Tibial artery (tissue), 4 donors: ENCODE data around the gene NCMAP.

ENCODE experiments used
- DNase-seq, 2 donors: peaks; one replicate each; pipeline ENCODE4 v3.0.0-alpha.2; 2019
- H3K27ac ChIP-seq, 2 donors: fragments of 200-600 bp; sonication (generic) in 1 of 2; 1 replicate in 1 of 2; 2 replicates in 1 of 2; pipeline ENCODE4 v1.5.1; 2018 to 2019; ENCODE audit warnings: mild to moderate bottlenecking in 1 of 2
- H3K27me3 ChIP-seq, 2 donors: fragments of 200-600 bp; sonication (generic) in 1 of 2; one replicate each; pipeline versions ENCODE4 v1.5.1 to v1.6.0; 2016 to 2019
- H3K36me3 ChIP-seq, 3 donors: fragments of 200-600 bp; sonication (generic) in 2 of 3; one replicate each; pipeline ENCODE4 v1.5.1; 2016 to 2019; ENCODE audit warnings: mild to moderate bottlenecking in 2 of 3
- H3K4me1 ChIP-seq, 4 donors: fragments of 200-600 bp; sonication (generic) in 2 of 4; 1 replicate in 3 of 4; 2 replicates in 1 of 4; pipeline ENCODE4 v1.5.1; 2016 to 2019
- H3K4me3 ChIP-seq, 2 donors: fragments of 200-600 bp; sonication (generic) in 1 of 2; 1 replicate in 1 of 2; 2 replicates in 1 of 2; pipeline ENCODE4 v1.5.1; 2018 to 2019; ENCODE audit warnings: mild to moderate bottlenecking in 2 of 2
- H3K9me3 ChIP-seq, 3 donors: fragments of 200-600 bp; sonication (generic) in 1 of 3; one replicate each; pipeline ENCODE4 v1.5.1; 2016 to 2019
- intact Hi-C: fragments of 100-400 bp; cut with DNase I; formaldehyde crosslinking; loops from one replicate; pipeline ENCODE4 v1.15.0; 2023; ENCODE audit warnings: low total_unique reads
- TF ChIP-seq, protein P1 (sequence below), 2 experiments: fragments of 200-600 bp in 1 of 2; fragments of 450-650 bp in 1 of 2; IDR thresholded peaks; one replicate each; pipeline ENCODE4 v1.5.1; 2017 to 2019; ENCODE audit warnings: antibody characterized with exemption in 2 of 2, mild to moderate bottlenecking in 1 of 2, moderate library complexity in 1 of 2

NCMAP gene

DNA sequence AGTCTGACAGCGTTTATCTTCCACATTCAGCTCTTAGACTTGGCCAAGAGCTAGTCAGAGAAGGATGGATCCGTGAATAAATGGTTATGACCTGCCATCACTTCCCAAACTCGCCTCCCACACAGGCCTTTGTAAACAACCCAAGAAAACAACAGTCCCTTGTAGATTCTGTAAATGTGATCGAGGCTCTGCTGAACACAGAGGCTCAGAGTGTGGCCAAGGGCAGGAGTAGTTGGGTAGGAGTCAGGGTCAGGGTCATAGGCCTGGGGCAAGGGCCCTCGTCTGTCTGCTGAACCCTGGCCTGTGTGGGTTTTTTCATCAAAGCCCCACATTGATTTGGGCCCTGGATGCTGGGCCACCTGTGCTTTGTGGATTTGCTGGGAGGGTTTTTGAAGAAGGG is 32.7 kb downstream of the NCMAP start:
- DNase-seq = no peak
- Histone ChIP-seq H3K27ac (no peak overlapping the region), H3K27me3 (peaks cover 0 to 30% of the 10 kb centered on the region in 2 donors), H3K36me3 (no peaks in the 10 kb centered on the region), H3K4me1 (no peaks in the 10 kb centered on the region), H3K9me3 (no peaks in the 10 kb centered on the region), H3K4me3 (no peak overlapping the region)
- TF ChIP-seq, protein P1, sequence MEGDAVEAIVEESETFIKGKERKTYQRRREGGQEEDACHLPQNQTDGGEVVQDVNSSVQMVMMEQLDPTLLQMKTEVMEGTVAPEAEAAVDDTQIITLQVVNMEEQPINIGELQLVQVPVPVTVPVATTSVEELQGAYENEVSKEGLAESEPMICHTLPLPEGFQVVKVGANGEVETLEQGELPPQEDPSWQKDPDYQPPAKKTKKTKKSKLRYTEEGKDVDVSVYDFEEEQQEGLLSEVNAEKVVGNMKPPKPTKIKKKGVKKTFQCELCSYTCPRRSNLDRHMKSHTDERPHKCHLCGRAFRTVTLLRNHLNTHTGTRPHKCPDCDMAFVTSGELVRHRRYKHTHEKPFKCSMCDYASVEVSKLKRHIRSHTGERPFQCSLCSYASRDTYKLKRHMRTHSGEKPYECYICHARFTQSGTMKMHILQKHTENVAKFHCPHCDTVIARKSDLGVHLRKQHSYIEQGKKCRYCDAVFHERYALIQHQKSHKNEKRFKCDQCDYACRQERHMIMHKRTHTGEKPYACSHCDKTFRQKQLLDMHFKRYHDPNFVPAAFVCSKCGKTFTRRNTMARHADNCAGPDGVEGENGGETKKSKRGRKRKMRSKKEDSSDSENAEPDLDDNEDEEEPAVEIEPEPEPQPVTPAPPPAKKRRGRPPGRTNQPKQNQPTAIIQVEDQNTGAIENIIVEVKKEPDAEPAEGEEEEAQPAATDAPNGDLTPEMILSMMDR (IDR thresholded peaks at IDR 0.05) = no peak
- intact Hi-C loops = no loop called here

DNA sequence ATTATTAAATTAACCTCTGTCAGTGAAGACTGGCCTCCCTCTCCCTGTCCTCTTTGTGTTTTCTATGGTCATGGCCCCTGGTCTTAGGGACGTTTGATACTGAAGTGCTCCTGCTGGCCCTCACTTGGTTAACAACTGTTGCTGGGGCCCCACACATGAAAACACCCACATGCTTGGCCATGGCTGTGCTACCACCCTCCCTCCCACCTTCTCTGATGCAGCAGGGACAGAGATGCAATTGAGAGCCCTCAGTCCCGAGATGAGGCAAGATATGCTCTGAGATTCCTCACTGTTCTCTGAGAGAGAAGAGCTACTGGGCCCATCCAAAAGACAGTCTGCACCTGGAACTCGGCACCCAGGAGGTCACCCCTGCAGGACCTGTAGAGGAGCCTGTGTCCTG is 33.3 kb downstream of the NCMAP start:
- H3K9me3 ChIP-seq = no peaks in the 10 kb centered on the region
- no peaks in the 10 kb centered on the region for H3K36me3 ChIP-seq
- H3K4me3 ChIP-seq = no peak overlapping the region
- H3K27ac ChIP-seq = no peak overlapping the region
- DNase-seq = no peak
- H3K27me3 ChIP-seq = peaks cover 0 to 25% of the 10 kb centered on the region in 2 donors
- intact Hi-C loops = no loop called here
- H3K4me1 ChIP-seq = no peaks in the 10 kb centered on the region
- TF ChIP-seq, protein P1 (IDR thresholded peaks at IDR 0.05) = no peak

DNA sequence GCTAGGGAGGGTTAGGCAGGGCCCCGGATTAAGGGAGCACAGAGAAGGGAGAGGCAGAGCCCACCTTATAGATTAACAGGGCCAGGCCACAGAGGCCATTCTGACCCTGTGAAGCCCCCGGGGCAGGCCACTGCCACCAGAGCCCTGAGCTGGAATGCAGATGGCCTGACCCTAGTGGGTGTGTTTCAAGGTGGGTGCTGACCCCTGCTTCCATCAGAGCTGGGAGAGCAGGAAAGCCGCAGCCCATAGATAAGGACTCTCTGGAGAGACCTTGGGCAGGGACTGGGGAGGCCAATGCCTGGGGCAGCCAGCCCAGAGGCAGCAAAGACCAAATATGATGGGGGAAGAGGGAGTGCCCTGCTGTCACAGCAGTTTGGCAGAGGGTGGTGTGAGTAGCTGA is 35.9 kb downstream of the NCMAP start:
- Histone ChIP-seq H3K4me3 (no peak overlapping the region), H3K27me3 (peaks cover 0 to 30% of the 10 kb centered on the region in 2 donors), H3K9me3 (no peaks in the 10 kb centered on the region), H3K27ac (no peak overlapping the region), H3K4me1 (no peaks in the 10 kb centered on the region), H3K36me3 (no peaks in the 10 kb centered on the region)
- TF ChIP-seq, protein P1 (IDR thresholded peaks at IDR 0.05) = no peak
- DNase-seq = peak in 1 of 2 donors; percentile 42
- intact Hi-C loops = no loop called here

DNA sequence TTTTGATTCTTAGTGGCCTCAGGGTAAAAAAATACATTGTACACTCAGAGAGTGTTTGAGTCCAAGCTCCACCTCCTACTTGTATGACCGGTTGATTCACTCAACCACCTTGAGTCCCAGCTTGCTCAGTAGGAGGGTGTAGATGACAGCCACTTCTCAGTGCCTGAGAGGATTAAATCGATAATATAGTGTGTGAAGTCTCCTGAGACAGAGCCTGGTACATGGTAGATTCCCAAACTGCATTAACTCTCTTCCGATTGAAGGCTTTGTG is 38.4 kb downstream of the NCMAP start:
- DNase-seq = peak in 1 of 2 donors; percentile 5
- TF ChIP-seq, protein P1 (IDR thresholded peaks at IDR 0.05) = no peak

DNA sequence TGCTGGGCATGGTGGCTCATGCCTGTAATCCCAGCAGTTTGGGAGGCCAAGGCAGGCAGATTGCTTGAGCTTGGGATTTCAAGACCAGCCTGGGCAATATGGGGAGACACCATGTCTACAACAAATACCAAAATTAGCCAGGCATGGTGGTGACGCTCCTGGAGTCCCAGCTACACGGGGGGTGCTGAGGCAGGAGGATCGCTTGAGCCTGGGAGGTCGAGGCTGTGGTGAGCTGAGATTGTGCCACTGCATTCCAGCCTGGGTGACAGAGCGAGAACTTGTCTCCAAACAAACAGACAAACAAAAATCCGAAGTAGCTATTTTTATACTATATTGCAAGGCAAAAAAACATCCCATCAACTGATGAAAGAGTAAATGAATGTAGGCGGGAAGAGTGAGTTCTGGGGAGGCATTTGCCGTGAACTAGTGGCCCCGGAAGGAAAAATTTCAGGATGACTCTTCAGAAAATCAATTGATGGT is 40.6 kb downstream of the NCMAP start:
- Histone ChIP-seq H3K4me3 (no peak overlapping the region), H3K27ac (no peak overlapping the region), H3K9me3 (no peaks in the 10 kb centered on the region), H3K27me3 (peaks cover 0 to 41% of the 10 kb centered on the region in 2 donors), H3K4me1 (no peaks in the 10 kb centered on the region), H3K36me3 (no peaks in the 10 kb centered on the region)
- intact Hi-C loops = no loop called here
- peak in 1 of 2 donors; percentile 33 for DNase-seq
- TF ChIP-seq, protein P1 (IDR thresholded peaks at IDR 0.05) = no peak

More for the DNA sequence above, 38.4 kb downstream of the NCMAP start:
- intact Hi-C loops = no loop called here
- Histone ChIP-seq H3K36me3 (no peaks in the 10 kb centered on the region), H3K27me3 (peaks cover 0 to 35% of the 10 kb centered on the region in 2 donors), H3K9me3 (no peaks in the 10 kb centered on the region), H3K4me3 (no peak overlapping the region), H3K27ac (no peak overlapping the region), H3K4me1 (no peaks in the 10 kb centered on the region)

DNA sequence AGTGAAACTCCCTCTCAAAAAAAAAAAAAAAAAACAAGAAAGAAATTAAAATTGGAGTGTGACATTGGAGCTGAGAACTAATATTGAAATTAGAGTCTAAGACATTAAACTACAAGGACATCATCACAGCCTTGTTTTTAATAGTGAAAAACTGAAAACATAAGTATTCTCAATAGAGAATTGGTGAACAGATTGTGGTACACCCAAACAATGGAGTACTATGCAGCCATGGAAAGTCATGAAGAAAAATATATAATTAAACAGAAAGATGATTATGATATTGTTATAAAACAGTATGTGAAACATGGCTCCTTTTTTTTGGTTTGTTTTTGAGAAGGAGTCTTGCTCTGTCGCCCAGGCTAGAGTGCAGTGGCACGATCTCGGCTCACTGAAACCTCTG is 43.4 kb downstream of the NCMAP start:
- Histone ChIP-seq H3K36me3 (no peaks in the 10 kb centered on the region), H3K9me3 (no peaks in the 10 kb centered on the region), H3K27ac (no peak overlapping the region), H3K4me3 (no peak overlapping the region), H3K4me1 (no peaks in the 10 kb centered on the region), H3K27me3 (peaks cover 0 to 34% of the 10 kb centered on the region in 2 donors)
- TF ChIP-seq, protein P1 (IDR thresholded peaks at IDR 0.05) = no peak
- intact Hi-C loops = no loop called here
- DNase-seq = no peak
